HCT116 (cell line): ENCODE data around the gene NPFF. TPM values are rescaled to one million over a fixed set of nuclear protein-coding genes. Genes with fewer than 3 reads are reported as not detected.
A peak's percentile ranks its signal among the peaks of the same experiment; 100 is the strongest.

Experiments
- ATAC-seq: fragments of 200-7000 bp; cut with Tn5 transposase; 2 replicates; pipeline ENCODE4 v1.9.1; 2020; ENCODE audit warnings: mild to moderate bottlenecking, moderate library complexity
- BruUV-seq: library from RNA; stranded (reverse); fragments of 400-500 nt; replicated peaks from 2 replicates; lab custom pipeline; 2021; lab: Mats Ljungman, UMichigan
- CTCF ChIA-PET: fragments of 300-600 bp; sonication (Branson Sonifier 250); formaldehyde crosslinking; loops from one replicate; lab custom pipeline; 2021; ENCODE audit warnings: antibody characterized with exemption; lab: Charles Lee
- POLR2A ChIA-PET: fragments of 300-600, 350-600 bp; sonication (Branson Sonifier 250); formaldehyde crosslinking; loops from one replicate; lab custom pipeline; 2021; ENCODE audit warnings: antibody characterized with exemption; lab: Charles Lee
- RAD21 ChIA-PET, 2 experiments: fragments of 300-600 bp; sonication (Branson Sonifier 250); formaldehyde crosslinking; loops; one replicate each; lab custom pipeline; 2023; ENCODE audit warnings: low total read pairs in 2 of 2; ENCODE audit not compliant: uncharacterized antibody in 2 of 2, unreplicated experiment in 2 of 2, low non-redundant PET in 1 of 2; lab: Charles Lee
- DNase-seq: peaks from one replicate; pipeline ENCODE4 v3.0.0-alpha.2; 2010; ENCODE audit warnings: low read depth, low spot score
- H2AFZ ChIP-seq: fragments of 200-600 bp; shearing (Covaris generic), sonication (generic); 2 replicates; pipeline ENCODE4 v1.6.1; 2017; ENCODE audit warnings: low read depth, mixed run types, mixed read lengths, antibody characterized with exemption, low read length; ENCODE audit not compliant: poor library complexity, severe bottlenecking
- H3K27ac ChIP-seq: 2 replicates; pipeline ENCODE4 v1.5.1; 2012; ENCODE audit warnings: low read depth, low read length
- H3K27me3 ChIP-seq: fragments of 200-600 bp; sonication (generic); 2 replicates; pipeline ENCODE4 v1.6.1; 2016; ENCODE audit warnings: mixed run types, low read length, mixed read lengths; ENCODE audit not compliant: insufficient read depth
- H3K36me3 ChIP-seq, 2 experiments: fragments of 200-500 bp in 1 of 2; fragments of 200-600 bp in 1 of 2; sonication (Bioruptor generic) in 1 of 2; sonication (generic) in 1 of 2; 2 replicates each; pipeline versions ENCODE4 v1.5.1 to v1.6.1; 2014 to 2016; ENCODE audit warnings: low read length in 2 of 2, inconsistent platforms in 1 of 2, mixed read lengths in 1 of 2, mixed run types in 1 of 2; ENCODE audit not compliant: insufficient read depth in 2 of 2, control insufficient read depth in 1 of 2
- H3K4me1 ChIP-seq, 2 experiments: fragments of 200-600 bp in 1 of 2; sonication (generic) in 1 of 2; 2 replicates each; pipeline versions ENCODE4 v1.5.1 to v1.6.1; 2012 to 2017; ENCODE audit warnings: low read length in 2 of 2, inconsistent platforms in 1 of 2, mild to moderate bottlenecking in 1 of 2, mixed read lengths in 1 of 2, mixed run types in 1 of 2, moderate library complexity in 1 of 2; ENCODE audit not compliant: insufficient read depth in 2 of 2, control insufficient read depth in 1 of 2
- H3K4me2 ChIP-seq: fragments of 200-600 bp; sonication (generic); 2 replicates; pipeline ENCODE4 v1.6.1; 2017; ENCODE audit warnings: mixed run types, low read length, mixed read lengths
- H3K4me3 ChIP-seq, 2 experiments: fragments of 200-600 bp in 1 of 2; sonication (generic) in 1 of 2; replicated peaks in 1 of 2; 2 replicates each; pipeline ENCODE4 v1.5.1; 2011 to 2016; ENCODE audit warnings: low read length in 2 of 2, control low read depth in 1 of 2, low read depth in 1 of 2, mild to moderate bottlenecking in 1 of 2, mixed read lengths in 1 of 2, mixed run types in 1 of 2
- H3K79me2 ChIP-seq: fragments of 200-600 bp; sonication (generic); 2 replicates; pipeline ENCODE4 v1.6.1; 2017; ENCODE audit warnings: mild to moderate bottlenecking, mixed run types, low read length, moderate library complexity, mixed read lengths; ENCODE audit not compliant: insufficient read depth
- H3K9ac ChIP-seq: fragments of 200-600 bp; sonication (generic); 2 replicates; pipeline ENCODE4 v1.6.1; 2016; ENCODE audit warnings: low read length, mixed read lengths
- H3K9me2 ChIP-seq: fragments of 200-600 bp; sonication (generic), shearing (Covaris generic); 2 replicates; pipeline ENCODE4 v1.6.1; 2017; ENCODE audit warnings: mixed run types, mild to moderate bottlenecking, moderate library complexity; ENCODE audit not compliant: insufficient read depth
- H3K9me3 ChIP-seq, 2 experiments: fragments of 200-500 bp in 1 of 2; fragments of 200-600 bp in 1 of 2; sonication (Bioruptor generic) in 1 of 2; sonication (generic) in 1 of 2; 2 replicates each; pipeline ENCODE4 v1.6.1; 2014 to 2017; ENCODE audit warnings: low read length in 2 of 2, mixed read lengths in 2 of 2, inconsistent platforms in 1 of 2, low read depth in 1 of 2, mild to moderate bottlenecking in 1 of 2, mixed run types in 1 of 2, moderate library complexity in 1 of 2; ENCODE audit not compliant: control insufficient read depth in 1 of 2, insufficient read depth in 1 of 2
- H4K20me1 ChIP-seq: fragments of 200-600 bp; sonication (generic), shearing (Covaris generic); 2 replicates; pipeline ENCODE4 v1.6.1; 2017; ENCODE audit warnings: mixed run types, mild to moderate bottlenecking, moderate library complexity; ENCODE audit not compliant: insufficient read depth
- ATF3 ChIP-seq: IDR thresholded peaks from 2 replicates; pipeline ENCODE4 v1.6.1; 2012
- CTCF ChIP-seq, 3 experiments: fragments of 200-600 bp in 1 of 3; sonication (generic) in 1 of 3; IDR thresholded peaks in 2 of 3; conservative IDR thresholded peaks in 1 of 3; 2 replicates each; pipeline ENCODE4 v1.5.1; 2012 to 2017; ENCODE audit warnings: low read depth in 2 of 3, low read length in 2 of 3, antibody characterized with exemption in 1 of 3, borderline replicate concordance in 1 of 3, control low read depth in 1 of 3, mild to moderate bottlenecking in 1 of 3, mixed read lengths in 1 of 3, mixed run types in 1 of 3, moderate library complexity in 1 of 3; ENCODE audit not compliant: insufficient read depth in 1 of 3
- RAD21 ChIP-seq: IDR thresholded peaks from 2 replicates; pipeline ENCODE4 v1.6.1; 2012; ENCODE audit warnings: low read depth, mild to moderate bottlenecking
- ZFX ChIP-seq: fragments of 450-650 bp; IDR thresholded peaks from 2 replicates; pipeline ENCODE4 v1.6.1; 2017
- intact Hi-C: fragments of 100-400 bp; cut with micrococcal nuclease; formaldehyde crosslinking; loops from 2 replicates; pipeline ENCODE4 v1.10.0; 2022
- total RNA-seq: library from RNA; stranded (reverse); gene quantifications from one replicate; pipeline ENCODE4 v1.2.1, GENCODE V29; 2021; ENCODE audit not compliant: unreplicated experiment

Gene NPFF
- total RNA-seq, 1 experiment from 2014 or later, result not detected

DNA sequence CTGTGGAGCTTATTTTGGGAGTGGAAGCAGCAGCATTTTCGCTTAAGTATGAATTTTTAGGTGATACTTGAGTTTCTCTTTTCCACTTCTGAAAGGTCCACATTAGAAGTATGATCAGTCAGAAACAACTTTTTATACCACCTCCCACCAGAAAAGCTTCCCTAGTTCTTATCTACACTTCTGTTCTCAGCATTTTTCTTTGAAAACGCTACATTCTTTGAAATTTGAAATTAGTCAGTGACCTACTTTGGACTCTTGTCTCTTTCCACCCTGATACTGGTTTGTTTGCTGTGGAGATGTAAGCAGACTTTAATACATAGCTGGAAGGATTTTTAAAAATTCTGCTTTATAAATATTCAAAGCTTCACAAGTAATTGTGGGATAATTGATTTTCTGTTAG, 33.2 kb downstream of the NPFF start:
- no peak for TF ChIP-seq CTCF (IDR thresholded peaks at IDR 0.05 in 2 of 3, conservative IDR thresholded peaks at IDR 0.05 in 1 of 3; ENCODE audit: borderline replicate concordance in 1 of 3, insufficient read depth in 1 of 3, low read depth in 2 of 3, low read length in 2 of 3)
- Histone ChIP-seq H4K20me1 (peaks cover 59% of the 10 kb centered on the region), H3K79me2 (peaks cover 98% of the 10 kb centered on the region), H3K4me1 (peaks cover 0 to 7% of the 10 kb centered on the region in 2 experiments; a peak in 2 of 4 replicates), H2AFZ (no peak overlapping the region), H3K36me3 (peaks cover 83 to 88% of the 10 kb centered on the region in 2 experiments), H3K9me2 (no peaks in the 10 kb centered on the region), H3K27ac (no peak overlapping the region), H3K4me2 (no peak overlapping the region), H3K9ac (no peak overlapping the region), H3K4me3 (no peak overlapping the region), H3K27me3 (no peaks in the 10 kb centered on the region), H3K9me3 (no peaks in the 10 kb centered on the region)
- ATAC-seq (no peak), DNase-seq (no peak)
- RAD21 ChIA-PET, result no interaction called here
- intact Hi-C loops, result no loop called here
- BruUV-seq, result TSS peak; percentile 9
- POLR2A ChIA-PET, result interaction anchor here (0.7 to 1.5 kb wide), 2 partner anchors 9 to 24 kb away, joined by 3 to 4 read pairs; no protein-coding TSS in a partner anchor
- CTCF ChIA-PET, result interaction anchor here (1.3 to 1.6 kb wide), 2 partner anchors 8 to 15 kb away, joined by 3 to 4 read pairs; no protein-coding TSS in a partner anchor

- no peak overlapping the region for H3K9ac ChIP-seq
- no peaks in the 10 kb centered on the region for H3K27me3 ChIP-seq
- peaks cover 50% of the 10 kb centered on the region for H4K20me1 ChIP-seq
- H3K4me2 ChIP-seq, result no peak overlapping the region
- intact Hi-C loops, result no loop called here
- no peak overlapping the region for H3K27ac ChIP-seq
- ATAC-seq (no peak), DNase-seq (no peak)
- H3K9me2 ChIP-seq, result no peaks in the 10 kb centered on the region
- RAD21 ChIA-PET, result interaction anchor here in 1 of 2 experiments (0.8 kb wide), 1 partner anchor 631 kb away, joined by 4 read pairs; no protein-coding TSS in a partner anchor
- peaks cover 99% of the 10 kb centered on the region for H3K79me2 ChIP-seq
- no peak overlapping the region for H3K4me3 ChIP-seq
- POLR2A ChIA-PET, result no interaction called here
- no peaks in the 10 kb centered on the region for H3K9me3 ChIP-seq
- H3K4me1 ChIP-seq, result no peaks in the 10 kb centered on the region
- CTCF ChIA-PET, result interaction anchor here (0.6 to 2.1 kb wide), 2 partner anchors 120 to 404 kb away, joined by 3 to 4 read pairs; no protein-coding TSS in a partner anchor
- no peak overlapping the region for H2AFZ ChIP-seq
- H3K36me3 ChIP-seq, result peaks cover 88 to 92% of the 10 kb centered on the region in 2 experiments
- TF ChIP-seq ATF3 (no peak), ZFX (no peak), RAD21 (no peak)
- BruUV-seq, result no TSS peak
Observed at GRCh38 chr12:53472056-53472582, 35.2 kb downstream of the NPFF start.
